ENCODE results near the gene CHST1. TPM values are rescaled to one million over a fixed set of nuclear protein-coding genes. Genes with fewer than 3 reads are reported as not detected.

CHST1 gene, protein sequence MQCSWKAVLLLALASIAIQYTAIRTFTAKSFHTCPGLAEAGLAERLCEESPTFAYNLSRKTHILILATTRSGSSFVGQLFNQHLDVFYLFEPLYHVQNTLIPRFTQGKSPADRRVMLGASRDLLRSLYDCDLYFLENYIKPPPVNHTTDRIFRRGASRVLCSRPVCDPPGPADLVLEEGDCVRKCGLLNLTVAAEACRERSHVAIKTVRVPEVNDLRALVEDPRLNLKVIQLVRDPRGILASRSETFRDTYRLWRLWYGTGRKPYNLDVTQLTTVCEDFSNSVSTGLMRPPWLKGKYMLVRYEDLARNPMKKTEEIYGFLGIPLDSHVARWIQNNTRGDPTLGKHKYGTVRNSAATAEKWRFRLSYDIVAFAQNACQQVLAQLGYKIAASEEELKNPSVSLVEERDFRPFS
- 42.1 and 258 TPM in 2 replicates for total RNA-seq

DNA sequence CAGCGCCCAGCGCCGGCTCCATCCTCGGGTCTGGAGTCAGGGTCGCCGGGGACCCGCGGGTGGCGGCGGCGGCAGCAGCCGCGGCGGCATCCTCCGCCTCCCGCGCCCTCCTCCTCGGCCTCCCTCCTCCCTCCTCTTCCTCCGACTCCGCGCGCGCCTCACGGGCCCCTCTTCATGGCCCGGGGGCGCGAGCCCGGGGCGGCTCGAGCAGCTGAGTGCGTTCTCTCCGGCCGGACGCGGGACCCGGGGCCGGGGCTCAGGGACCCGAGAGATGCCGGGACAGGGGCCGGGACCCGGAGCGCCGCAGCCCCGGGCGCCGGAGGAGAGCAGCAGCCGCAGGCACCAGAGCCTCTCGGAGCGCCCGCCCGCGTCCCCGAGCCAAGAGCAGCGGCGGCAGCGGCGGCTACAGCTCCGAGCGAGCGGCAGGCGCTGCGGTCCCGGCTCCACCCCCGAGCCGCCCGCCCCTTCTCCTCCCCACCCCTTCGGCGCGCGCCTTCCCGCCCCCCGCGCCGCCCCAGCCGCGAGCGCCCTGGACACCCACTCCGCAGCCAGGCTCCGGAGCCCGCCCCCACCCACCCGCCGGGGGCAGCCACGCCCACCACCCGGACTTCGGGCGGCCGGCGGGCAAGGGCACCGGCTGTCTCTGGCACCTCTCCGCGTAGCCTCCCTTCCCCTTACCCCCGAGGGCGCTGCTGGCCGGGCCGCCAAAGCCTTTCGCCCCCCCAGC, at the start of gene CHST1:
CHST1 (minus strand) TSS at position 417 of the 727 bp plus-strand sequence. CDS start 14,699 bp downstream, outside the sequence.
- no peak for DNase-seq (ENCODE audit: extremely low read depth, low read depth, low spot score)

DNA sequence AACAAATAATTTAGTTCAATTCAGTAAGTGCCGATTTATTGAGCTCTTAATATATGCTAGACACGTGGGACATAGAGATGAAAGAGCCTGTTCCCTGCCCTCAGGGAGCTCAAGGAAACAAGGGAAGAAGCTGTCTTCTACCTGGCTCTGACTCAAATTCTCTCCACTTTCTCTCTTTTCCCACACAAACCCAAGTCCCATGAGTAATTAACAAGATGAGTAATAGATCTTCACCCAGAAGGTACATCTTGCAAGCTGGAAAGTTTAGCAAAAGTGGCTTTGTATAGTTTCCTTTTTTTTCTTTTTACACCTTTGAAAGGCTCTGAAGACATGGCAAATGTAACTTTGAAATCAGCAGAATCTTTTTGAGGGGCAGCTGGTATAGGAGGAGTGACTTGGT, 48.2 kb upstream of the CHST1 start:
- DNase-seq (ENCODE audit: extremely low read depth, low read depth, low spot score): no peak

GRCh38 chr11:45710561-45710960, 45.1 kb upstream of the CHST1 start:
- no peak for DNase-seq (ENCODE audit: extremely low read depth, low read depth, low spot score)

DNA sequence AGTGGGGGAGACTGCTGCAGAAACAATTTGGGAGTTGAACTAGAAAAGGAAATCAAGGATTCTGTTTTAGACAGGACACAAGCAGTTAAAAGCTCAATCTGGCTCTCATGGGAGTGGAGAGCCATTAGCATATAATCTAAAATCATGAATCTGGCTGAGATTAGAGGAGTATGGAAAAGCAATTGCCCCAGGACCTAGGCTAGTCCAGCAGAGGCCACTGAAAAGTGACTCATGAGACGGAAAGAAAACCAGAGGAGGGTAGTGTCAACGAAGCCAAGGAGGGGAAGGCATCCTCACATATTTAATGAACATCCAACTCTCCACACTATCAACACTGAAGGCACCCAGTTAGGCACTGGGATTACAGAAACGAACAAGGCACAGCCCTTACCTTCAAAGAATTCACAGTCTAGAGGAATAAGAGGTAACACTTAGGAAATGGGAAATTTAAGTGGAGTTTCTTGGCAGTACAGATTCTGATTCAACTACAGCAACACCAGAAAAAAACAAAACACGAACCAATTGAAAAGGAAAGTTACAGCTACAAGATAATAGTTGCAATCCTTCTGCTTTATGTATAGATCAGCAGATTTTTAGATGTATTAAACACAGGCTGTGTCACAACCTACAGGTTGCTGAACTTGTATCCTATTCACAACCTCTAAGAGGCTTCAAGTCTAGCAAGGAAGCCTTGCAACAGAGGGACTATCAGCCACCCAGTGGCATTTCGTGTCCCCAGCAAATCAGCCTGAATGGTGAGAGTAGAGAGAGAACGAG, 43.7 kb upstream of the CHST1 start:
- no peak for DNase-seq (ENCODE audit: extremely low read depth, low read depth, low spot score)

- no peak for DNase-seq (ENCODE audit: extremely low read depth, low read depth, low spot score)
Observed at GRCh38 chr11:45704635-45705034, 39.2 kb upstream of the CHST1 start.

DNA sequence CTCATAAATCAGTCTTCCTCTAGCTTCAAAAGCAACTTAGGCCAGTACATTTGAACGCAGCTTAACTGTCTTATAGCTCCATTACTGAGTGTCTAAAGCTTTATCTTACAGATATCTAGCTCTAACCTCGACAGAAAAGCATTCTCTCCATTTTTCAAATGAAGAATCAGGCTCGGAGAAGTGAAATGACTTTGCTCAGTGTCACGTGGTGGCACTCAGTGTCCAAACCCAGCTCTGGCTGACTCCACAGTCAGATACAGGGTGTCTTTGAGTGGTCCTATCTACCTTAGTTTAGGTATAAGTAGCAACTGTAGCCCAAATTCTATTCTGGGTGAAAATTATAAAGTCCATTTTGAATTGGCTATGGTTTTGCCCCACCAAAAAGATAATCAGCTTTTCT, 38.7 kb upstream of the CHST1 start:
- DNase-seq (ENCODE audit: extremely low read depth, low read depth, low spot score): no peak

GRCh38 chr11:45702511-45702910, 37.1 kb upstream of the CHST1 start:
- no peak for DNase-seq (ENCODE audit: extremely low read depth, low read depth, low spot score)

GRCh38 chr11:45698777-45699497, 33.5 kb upstream of the CHST1 start:
- DNase-seq (ENCODE audit: extremely low read depth, low read depth, low spot score): no peak

DNA sequence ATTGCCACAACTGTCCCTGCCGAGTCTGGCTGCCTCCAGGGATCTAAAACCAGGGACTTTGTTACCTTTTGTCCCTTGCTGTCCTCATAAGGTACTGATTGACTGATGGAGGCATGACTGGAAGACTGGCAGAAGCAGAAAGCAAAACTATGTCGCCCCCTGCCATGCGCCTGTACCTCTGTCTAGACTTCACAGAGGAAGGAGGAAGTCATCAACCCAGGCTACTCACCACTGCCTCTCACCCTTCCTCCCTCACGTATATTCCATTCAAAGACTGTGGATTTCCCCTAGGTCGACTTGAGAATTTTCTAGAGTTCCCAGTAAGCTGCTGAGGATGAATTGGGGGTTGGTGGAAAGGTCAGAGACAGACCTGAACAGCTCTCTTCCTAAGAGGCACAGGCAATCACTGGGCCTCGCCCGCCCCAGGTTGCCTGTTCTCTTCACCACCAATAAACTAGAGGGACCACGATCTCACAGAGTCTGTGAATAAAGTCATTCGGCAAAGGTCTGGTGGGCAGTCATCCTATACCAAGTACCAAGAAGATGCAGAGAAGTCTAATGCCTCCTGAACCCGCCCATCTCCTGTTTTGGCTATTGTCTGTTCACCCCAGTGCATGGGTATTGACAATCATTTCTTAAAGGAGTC, 27.5 kb upstream of the CHST1 start:
- DNase-seq (ENCODE audit: extremely low read depth, low read depth, low spot score): no peak

DNA sequence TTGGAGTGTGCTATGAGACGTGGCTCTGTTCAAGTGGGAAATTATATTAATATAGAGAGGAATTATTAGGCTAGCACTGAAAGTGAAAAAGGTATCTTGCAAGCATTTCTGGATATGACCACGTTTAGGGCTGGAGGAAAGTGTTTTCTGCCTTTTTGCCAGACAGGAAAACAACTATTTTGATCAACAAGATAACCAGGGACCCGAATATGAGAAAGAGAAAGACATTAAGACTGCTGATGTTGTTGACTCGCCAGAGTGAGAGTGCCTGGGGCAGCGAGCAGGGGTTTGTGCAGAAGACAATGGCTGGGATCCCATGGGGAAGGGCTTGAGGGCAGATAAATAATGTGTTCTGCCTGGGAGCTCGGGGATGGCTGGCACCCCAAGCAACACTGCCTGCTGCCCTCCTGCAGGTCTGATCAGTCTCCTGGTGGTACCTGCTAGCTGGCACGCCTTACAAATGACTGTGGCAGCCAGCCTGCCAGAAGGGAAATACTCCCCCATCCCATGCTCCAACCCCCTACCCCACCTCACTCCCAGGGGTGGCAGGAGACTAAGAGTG, 23.1 kb upstream of the CHST1 start:
- no peak for DNase-seq (ENCODE audit: extremely low read depth, low read depth, low spot score)

DNA sequence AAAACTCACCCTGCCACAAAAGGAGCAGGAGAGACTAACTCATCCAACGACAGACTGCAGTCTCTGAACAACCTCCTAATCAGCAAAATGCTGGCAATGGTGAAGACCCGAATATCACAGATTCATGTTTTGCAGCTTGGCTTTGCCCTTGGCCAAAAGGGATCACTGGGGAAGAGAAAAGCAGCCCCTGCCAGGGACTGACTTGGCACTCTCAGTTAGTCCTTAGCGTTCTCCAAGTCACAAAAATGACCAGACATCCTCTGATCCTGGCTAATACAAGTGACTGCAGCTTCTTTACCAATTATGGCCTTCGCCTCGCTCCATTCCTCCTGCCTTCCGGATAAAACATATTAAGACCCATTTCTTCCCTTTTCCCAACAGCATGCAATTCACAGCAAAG, 22.4 kb upstream of the CHST1 start:
- DNase-seq (ENCODE audit: extremely low read depth, low read depth, low spot score): no peak

GRCh38 chr11:45685964-45686537, 20.6 kb upstream of the CHST1 start:
- no peak for DNase-seq (ENCODE audit: extremely low read depth, low read depth, low spot score)

GRCh38 chr11:45684440-45684839, 19.0 kb upstream of the CHST1 start:
- no peak for DNase-seq (ENCODE audit: extremely low read depth, low read depth, low spot score)

- no peak for DNase-seq (ENCODE audit: extremely low read depth, low read depth, low spot score)
Observed at GRCh38 chr11:45683271-45684058, 18.0 kb upstream of the CHST1 start.

DNA sequence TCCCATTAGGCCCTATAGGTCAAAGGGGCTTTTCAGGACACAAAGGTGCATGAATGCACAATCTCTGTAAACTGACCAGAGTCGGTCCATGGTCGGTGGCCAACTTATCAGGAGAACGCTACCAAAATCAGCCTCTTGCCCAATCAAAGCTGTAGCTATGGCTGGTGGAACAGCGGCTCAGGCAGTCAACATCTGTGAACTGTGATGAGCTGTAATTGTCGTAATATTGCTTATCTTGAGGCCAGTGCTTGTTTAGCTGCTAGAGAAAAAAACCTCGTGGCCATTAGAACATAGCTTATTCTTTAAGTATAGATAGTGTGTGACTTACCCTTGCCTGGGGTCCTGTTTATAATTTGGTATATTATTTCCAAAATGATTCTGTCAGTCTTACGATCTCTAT, 14.4 kb upstream of the CHST1 start:
- DNase-seq (ENCODE audit: extremely low read depth, low read depth, low spot score): no peak

GRCh38 chr11:45678976-45679375, 13.6 kb upstream of the CHST1 start:
- no peak for DNase-seq (ENCODE audit: extremely low read depth, low read depth, low spot score)

DNA sequence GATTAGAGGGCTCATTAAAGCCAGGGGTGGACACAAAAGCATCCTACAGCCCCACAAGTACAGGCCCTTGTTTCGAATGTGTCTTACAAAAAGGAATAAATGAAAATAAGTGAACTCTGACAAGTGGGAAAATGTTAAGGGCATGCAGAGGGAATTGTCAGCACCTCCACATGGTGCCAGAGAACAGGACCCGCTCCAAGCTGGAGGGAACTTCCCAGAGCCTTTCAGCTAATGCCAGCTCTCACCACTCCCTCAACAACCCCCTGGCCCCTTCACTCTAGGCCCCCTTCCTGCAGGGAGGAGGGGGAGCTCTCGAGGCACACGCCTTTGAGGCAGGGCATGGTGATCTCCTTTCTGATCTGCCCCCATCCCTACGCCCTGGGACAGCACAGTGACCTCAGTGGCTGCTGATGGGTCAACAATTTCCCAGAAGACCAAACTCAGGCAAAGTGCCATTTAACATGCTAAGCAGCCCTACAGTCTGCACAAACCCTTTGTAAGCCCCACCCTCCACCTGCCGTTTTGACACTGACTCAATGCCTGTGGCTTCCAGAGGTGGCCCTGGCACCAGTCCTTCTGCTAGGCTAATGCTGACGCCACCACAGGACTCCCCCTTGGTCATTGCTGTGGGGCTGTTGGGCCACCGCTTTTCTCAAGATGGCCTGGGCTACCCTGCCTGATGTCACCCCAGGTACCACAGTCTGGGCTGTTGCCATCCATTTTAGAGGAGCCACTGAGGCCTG, 12.5 kb upstream of the CHST1 start:
- no peak for DNase-seq (ENCODE audit: extremely low read depth, low read depth, low spot score)

DNA sequence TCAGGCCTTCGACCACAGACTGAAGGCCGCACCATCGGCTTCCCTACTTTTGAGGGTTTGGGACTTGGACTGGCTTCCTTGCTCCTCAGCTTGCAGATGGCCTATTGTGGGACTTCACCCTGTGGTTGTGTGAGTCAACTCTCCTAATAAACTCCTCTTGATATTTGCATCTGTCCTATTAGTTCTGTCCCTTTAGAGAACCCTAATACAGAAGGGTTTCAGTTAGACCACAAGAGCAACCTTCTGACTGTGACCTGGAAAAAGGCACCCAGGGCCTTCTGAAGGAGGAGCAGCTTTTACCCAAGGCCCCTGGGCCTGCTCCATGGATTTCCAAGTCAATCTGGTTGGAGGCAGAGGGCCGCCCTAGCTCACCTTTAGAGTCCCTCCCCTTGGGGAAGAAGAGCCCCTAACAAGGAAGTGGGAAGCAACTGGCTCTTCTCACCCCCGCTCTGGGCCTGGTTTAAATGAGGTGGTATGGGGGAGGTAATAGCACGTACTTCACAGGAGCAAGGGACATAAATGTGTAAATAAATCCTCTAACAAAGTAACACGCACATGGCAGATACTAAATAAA, 11.2 kb upstream of the CHST1 start:
- no peak for DNase-seq (ENCODE audit: extremely low read depth, low read depth, low spot score)
